Liver (tissue), 9 donors: ENCODE results near the gene DUXA. TPM values are rescaled to one million over a fixed set of nuclear protein-coding genes. Genes with fewer than 3 reads are reported as not detected.
A peak's percentile ranks its signal among the peaks of the same experiment; 100 is the strongest.

Experiments
- DNase-seq: peaks from one replicate; pipeline ENCODE4 v3.0.0-alpha.2; 2017; ENCODE audit warnings: low spot score
- H3K27ac ChIP-seq, 2 donors: one replicate each; pipeline ENCODE4 v1.7.0; 2013; ENCODE audit warnings: inconsistent platforms in 2 of 2, low read length in 2 of 2, control low read depth in 1 of 2, low read depth in 1 of 2, mild to moderate bottlenecking in 1 of 2
- H3K27me3 ChIP-seq, 4 donors: one replicate each; pipeline versions ENCODE4 v1.6.1 to v1.7.0; 2013; ENCODE audit warnings: low read length in 3 of 4, inconsistent platforms in 1 of 4, mild to moderate bottlenecking in 1 of 4, moderate library complexity in 1 of 4; ENCODE audit not compliant: control insufficient read depth in 4 of 4, insufficient read depth in 4 of 4
- H3K36me3 ChIP-seq, 4 donors: one replicate each; pipeline versions ENCODE4 v1.6.1 to v1.7.0; 2013; ENCODE audit warnings: low read length in 3 of 4, mild to moderate bottlenecking in 3 of 4, low read depth in 1 of 4, moderate library complexity in 1 of 4; ENCODE audit not compliant: control insufficient read depth in 4 of 4, insufficient read depth in 3 of 4
- H3K4me1 ChIP-seq, 4 donors: one replicate each; pipeline versions ENCODE4 v1.6.1 to v1.7.0; 2013; ENCODE audit warnings: low read length in 3 of 4, mild to moderate bottlenecking in 3 of 4, moderate library complexity in 1 of 4; ENCODE audit not compliant: control insufficient read depth in 4 of 4, insufficient read depth in 4 of 4
- H3K4me3 ChIP-seq, 3 donors: one replicate each; pipeline versions ENCODE4 v1.6.1 to v1.7.0; 2013; ENCODE audit warnings: low read length in 3 of 3, control low read depth in 1 of 3, low read depth in 1 of 3, mild to moderate bottlenecking in 1 of 3
- H3K9ac ChIP-seq, 2 donors: one replicate each; pipeline ENCODE4 v1.7.0; 2013; ENCODE audit warnings: low read length in 2 of 2, mild to moderate bottlenecking in 2 of 2, moderate library complexity in 2 of 2, control low read depth in 1 of 2, low read depth in 1 of 2
- H3K9me3 ChIP-seq, 4 donors: one replicate each; pipeline versions ENCODE4 v1.6.1 to v1.7.0; 2013; ENCODE audit warnings: low read length in 3 of 4; ENCODE audit not compliant: control insufficient read depth in 4 of 4
- ATF3 ChIP-seq: IDR thresholded peaks from 2 replicates; pipeline ENCODE4 v1.6.1; 2016; ENCODE audit warnings: antibody characterized with exemption
- CTCF ChIP-seq: fragments of 150-350 bp; IDR thresholded peaks from 2 replicates; pipeline ENCODE4 v1.5.1; 2017; ENCODE audit warnings: improper control_type of control experiment, low read depth, low read length; ENCODE audit not compliant: missing input control
- EGR1 ChIP-seq, 2 donors: IDR thresholded peaks; 2 replicates each; pipeline ENCODE4 v1.6.1; 2016 to 2018; ENCODE audit warnings: antibody characterized with exemption in 2 of 2, low read depth in 2 of 2
- FOXA1 ChIP-seq: IDR thresholded peaks from 2 replicates; pipeline ENCODE4 v1.6.1; 2016; ENCODE audit warnings: antibody characterized with exemption
- GABPA ChIP-seq, 2 donors: IDR thresholded peaks in 1 of 2; conservative IDR thresholded peaks in 1 of 2; 2 replicates each; pipeline ENCODE4 v1.6.1; 2016; ENCODE audit warnings: antibody characterized with exemption in 2 of 2, mild to moderate bottlenecking in 1 of 2, moderate library complexity in 1 of 2
- HNF4G ChIP-seq: IDR thresholded peaks from 2 replicates; pipeline ENCODE4 v1.6.1; 2016; ENCODE audit warnings: antibody characterized with exemption
- JUND ChIP-seq, 2 donors: IDR thresholded peaks; 2 replicates each; pipeline ENCODE4 v1.6.1; 2016; ENCODE audit warnings: antibody characterized with exemption in 2 of 2
- MAX ChIP-seq: IDR thresholded peaks from 2 replicates; pipeline ENCODE4 v1.6.1; 2016; ENCODE audit warnings: antibody characterized with exemption
- NR2F2 ChIP-seq: IDR thresholded peaks from 2 replicates; pipeline ENCODE4 v1.6.1; 2016; ENCODE audit warnings: antibody characterized with exemption
- RAD21 ChIP-seq, 2 donors: IDR thresholded peaks; 2 replicates each; pipeline ENCODE4 v1.6.1; 2016; ENCODE audit warnings: antibody characterized with exemption in 2 of 2, mild to moderate bottlenecking in 2 of 2
- REST ChIP-seq: IDR thresholded peaks from 2 replicates; pipeline ENCODE4 v1.6.1; 2016; ENCODE audit warnings: antibody characterized with exemption, mild to moderate bottlenecking
- RXRA ChIP-seq, 2 donors: IDR thresholded peaks; 2 replicates each; pipeline ENCODE4 v1.6.1; 2017 to 2018; ENCODE audit warnings: antibody characterized with exemption in 2 of 2, mild to moderate bottlenecking in 1 of 2
- SP1 ChIP-seq: IDR thresholded peaks from 2 replicates; pipeline ENCODE4 v1.6.1; 2018; ENCODE audit warnings: antibody characterized with exemption, mild to moderate bottlenecking
- YY1 ChIP-seq: IDR thresholded peaks from 2 replicates; pipeline ENCODE4 v1.6.1; 2016; ENCODE audit warnings: antibody characterized with exemption, mild to moderate bottlenecking
- ZBTB33 ChIP-seq: IDR thresholded peaks from 2 replicates; pipeline ENCODE4 v1.6.1; 2016; ENCODE audit warnings: antibody characterized with exemption
- WGBS: extraction: QIAGEN DNeasy Blood & Tissue Kit; methylation state at CpG from one replicate; pipeline ENCODE4 v1.1.7; 2013; 5-methylcytosine and 5-hydroxymethylcytosine counted together
- polyA plus RNA-seq, 2 donors: library from polyadenylated mRNA; stranded (reverse) in 1 of 2; unstranded in 1 of 2; fragments of 200-250 nt in 1 of 2; fragments of >200 nt in 1 of 2; fragmentation: Nextera tagmentation in 1 of 2; extraction: Ambion mirVana in 1 of 2; gene quantifications; one replicate each; pipeline versions ENCODE4 v1.2.1 to v1.2.3, GENCODE V29; 2013 to 2015
- total RNA-seq, 2 donors: library from RNA; depleted of rRNA; stranded (reverse); fragments of >200 nt; gene quantifications; one replicate each; pipeline ENCODE4 v1.2.3, GENCODE V29; 2014
- donor health status: healthy.
- donor health status: healthy.
- donor health status: healthy.
- donor health status: healthy.
- donor health status: healthy.

DUXA gene
- total and polyA plus RNA-seq, 4 donors = not detected

DNA sequence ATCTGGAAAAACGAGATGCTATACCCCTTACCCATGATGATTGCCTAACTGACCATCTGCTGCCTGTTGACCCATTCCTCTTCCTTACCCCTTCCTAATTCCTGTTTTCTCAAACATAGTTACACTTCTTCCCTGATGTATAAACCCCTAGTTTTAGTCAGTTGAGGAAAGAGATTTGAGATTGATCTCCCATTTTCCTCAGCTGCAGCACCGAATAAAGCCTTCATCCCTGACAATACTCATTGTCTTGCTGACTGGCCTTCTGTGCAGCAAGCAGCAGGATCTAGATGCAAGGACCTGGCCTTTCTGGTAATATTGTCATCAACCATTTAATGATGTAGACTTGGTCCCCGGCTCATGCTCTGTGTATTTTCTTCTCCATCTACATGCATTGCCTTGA lies 23.0 kb upstream of the DUXA start:
- TF ChIP-seq GABPA (IDR thresholded peaks at IDR 0.05 in 1 of 2, conservative IDR thresholded peaks at IDR 0.05 in 1 of 2) (no peak), CTCF (no peak), SP1 (no peak), RXRA (IDR thresholded peaks at IDR 0.05) (no peak), FOXA1 (no peak)
- peaks cover 0 to 16% (median 14%) of the 10 kb centered on the region in 4 donors for H3K36me3 ChIP-seq
- peaks cover 4 to 16% (median 11%) of the 10 kb centered on the region in 4 donors for H3K9me3 ChIP-seq
- no peak overlapping the region for H3K9ac ChIP-seq
- H3K4me3 ChIP-seq = no peak overlapping the region
- no peak overlapping the region for H3K27ac ChIP-seq
- peaks cover 7 to 14% (median 9%) of the 10 kb centered on the region in 4 donors for H3K4me1 ChIP-seq
- no peak for DNase-seq
- H3K27me3 ChIP-seq = no peaks in the 10 kb centered on the region
- 85% methylated on average over 3 of the region's 3 CpGs for WGBS

DNA sequence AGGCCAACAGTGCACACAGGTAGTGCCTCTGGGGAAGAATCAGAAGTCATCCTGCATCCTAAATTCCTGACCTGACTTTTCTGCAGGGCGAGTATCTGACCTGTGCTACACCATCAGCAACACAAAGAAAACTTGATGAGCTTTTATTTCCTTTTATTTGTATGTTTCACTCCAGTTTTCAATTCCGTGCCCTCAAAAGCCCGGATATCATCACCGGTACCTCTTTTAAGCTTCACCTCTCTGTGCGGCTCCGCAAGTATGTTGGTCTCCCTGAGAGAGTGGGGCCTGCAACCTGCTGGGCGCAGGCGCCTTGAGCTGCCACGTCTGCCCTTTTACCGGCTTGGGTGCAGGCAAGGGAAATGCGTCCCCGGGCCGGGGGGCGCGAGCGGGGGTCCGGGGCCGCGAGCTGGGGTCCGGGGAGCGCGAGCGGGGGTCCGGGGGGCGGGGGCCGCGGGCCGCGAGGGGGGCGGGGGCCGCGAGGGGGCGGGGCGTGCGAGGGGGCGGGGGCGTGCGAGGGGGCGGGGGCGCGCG lies 4.3 kb upstream of the DUXA start:
- WGBS = 4% methylated on average over 41 of the region's 42 CpGs
- H3K27me3 ChIP-seq = no peaks in the 10 kb centered on the region
- peak overlapping the region in 1 of 3 donors; percentile 36 for H3K4me3 ChIP-seq
- H3K27ac ChIP-seq = no peak overlapping the region
- no peaks in the 10 kb centered on the region for H3K4me1 ChIP-seq
- DNase-seq = peak; percentile 48
- no peak for TF ChIP-seq YY1
- TF ChIP-seq GABPA (IDR thresholded peaks at IDR 0.05 in 1 of 2, conservative IDR thresholded peaks at IDR 0.05 in 1 of 2) = no peak
- TF ChIP-seq ATF3 = no peak
- no peak for TF ChIP-seq NR2F2
- no peak for TF ChIP-seq HNF4G
- TF ChIP-seq RAD21 (IDR thresholded peaks at IDR 0.05) = no peak
- no peak for TF ChIP-seq FOXA1
- TF ChIP-seq CTCF = no peak
- no peak for TF ChIP-seq EGR1 (IDR thresholded peaks at IDR 0.05; ENCODE audit: low read depth in 2 of 2)
- TF ChIP-seq ZBTB33 = no peak
- no peak for TF ChIP-seq JUND (IDR thresholded peaks at IDR 0.05)
- no peak for TF ChIP-seq REST
- TF ChIP-seq MAX = no peak
- no peak for TF ChIP-seq SP1
- no peak for TF ChIP-seq RXRA (IDR thresholded peaks at IDR 0.05)
- no peaks in the 10 kb centered on the region for H3K36me3 ChIP-seq
- no peak overlapping the region for H3K9ac ChIP-seq
- H3K9me3 ChIP-seq = peaks cover 0 to 20% (median 7%) of the 10 kb centered on the region in 4 donors
